Measurements from ENCODE around the gene GJD3. TPM values are rescaled to one million over a fixed set of nuclear protein-coding genes. Genes with fewer than 3 reads are reported as not detected.

The GJD3 gene
- total and polyA plus RNA-seq, 2 experiments from 2014 or later = 0.48 to 4.6 TPM

DNA sequence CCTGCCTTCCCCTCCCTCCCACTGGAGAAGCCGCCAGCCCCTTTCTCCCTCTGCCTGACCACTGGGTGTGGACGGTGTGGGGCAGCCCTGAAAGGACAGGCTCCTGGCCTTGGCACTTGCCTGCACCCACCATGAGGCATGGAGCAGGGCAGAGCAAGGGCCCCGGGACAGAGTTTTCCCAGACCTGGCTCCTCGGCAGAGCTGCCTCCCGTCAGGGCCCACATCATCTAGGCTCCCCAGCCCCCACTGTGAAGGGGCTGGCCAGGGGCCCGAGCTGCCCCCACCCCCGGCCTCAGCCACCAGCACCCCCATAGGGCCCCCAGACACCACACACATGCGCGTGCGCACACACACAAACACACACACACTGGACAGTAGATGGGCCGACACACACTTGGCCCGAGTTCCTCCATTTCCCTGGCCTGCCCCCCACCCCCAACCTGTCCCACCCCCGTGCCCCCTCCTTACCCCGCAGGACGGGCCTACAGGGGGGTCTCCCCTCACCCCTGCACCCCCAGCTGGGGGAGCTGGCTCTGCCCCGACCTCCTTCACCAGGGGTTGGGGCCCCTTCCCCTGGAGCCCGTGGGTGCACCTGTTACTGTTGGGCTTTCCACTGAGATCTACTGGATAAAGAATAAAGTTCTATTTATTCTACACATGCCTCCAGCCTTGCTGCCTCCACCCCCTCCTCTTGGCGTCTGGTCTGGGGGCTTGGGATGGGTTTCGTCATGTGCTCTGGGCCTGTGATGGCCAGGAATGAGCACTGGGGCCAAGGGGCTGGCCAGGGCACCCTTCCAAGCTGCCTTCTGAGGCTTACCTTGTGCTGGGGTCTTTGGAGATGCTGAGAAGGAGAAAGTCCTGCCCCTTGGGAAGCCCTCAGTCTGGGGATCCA is 7.3 kb downstream of the GJD3 start:
- H3K4me3 ChIP-seq = no peak overlapping the region
- H3K27ac ChIP-seq = no peak overlapping the region
- no peaks in the 10 kb centered on the region for H3K9me3 ChIP-seq (ENCODE audit: low read depth)
- peaks cover 7% of the 10 kb centered on the region for H3K36me3 ChIP-seq
- no peak for TF ChIP-seq CTCF (IDR thresholded peaks at IDR 0.05; ENCODE audit: low read depth, low read length)
- no peak for DNase-seq (ENCODE audit: low read depth in 1 of 2, low spot score in 1 of 2)
- peaks cover 11% of the 10 kb centered on the region for H3K27me3 ChIP-seq
- no peaks in the 10 kb centered on the region for H3K4me1 ChIP-seq (ENCODE audit: low read depth)

- H3K36me3 ChIP-seq = peaks cover 9% of the 10 kb centered on the region
- no peak for DNase-seq (ENCODE audit: low read depth in 1 of 2, low spot score in 1 of 2)
- no peak overlapping the region for H3K4me3 ChIP-seq
- no peak for TF ChIP-seq CTCF (IDR thresholded peaks at IDR 0.05; ENCODE audit: low read depth, low read length)
- H3K9me3 ChIP-seq (ENCODE audit: low read depth) = no peaks in the 10 kb centered on the region
- peaks cover 7% of the 10 kb centered on the region for H3K4me1 ChIP-seq (ENCODE audit: low read depth)
- peaks cover 5% of the 10 kb centered on the region for H3K27me3 ChIP-seq
- no peak overlapping the region for H3K27ac ChIP-seq
Measured at GRCh38 chr17:40355804-40356758, 8.5 kb downstream of the GJD3 start.

DNA sequence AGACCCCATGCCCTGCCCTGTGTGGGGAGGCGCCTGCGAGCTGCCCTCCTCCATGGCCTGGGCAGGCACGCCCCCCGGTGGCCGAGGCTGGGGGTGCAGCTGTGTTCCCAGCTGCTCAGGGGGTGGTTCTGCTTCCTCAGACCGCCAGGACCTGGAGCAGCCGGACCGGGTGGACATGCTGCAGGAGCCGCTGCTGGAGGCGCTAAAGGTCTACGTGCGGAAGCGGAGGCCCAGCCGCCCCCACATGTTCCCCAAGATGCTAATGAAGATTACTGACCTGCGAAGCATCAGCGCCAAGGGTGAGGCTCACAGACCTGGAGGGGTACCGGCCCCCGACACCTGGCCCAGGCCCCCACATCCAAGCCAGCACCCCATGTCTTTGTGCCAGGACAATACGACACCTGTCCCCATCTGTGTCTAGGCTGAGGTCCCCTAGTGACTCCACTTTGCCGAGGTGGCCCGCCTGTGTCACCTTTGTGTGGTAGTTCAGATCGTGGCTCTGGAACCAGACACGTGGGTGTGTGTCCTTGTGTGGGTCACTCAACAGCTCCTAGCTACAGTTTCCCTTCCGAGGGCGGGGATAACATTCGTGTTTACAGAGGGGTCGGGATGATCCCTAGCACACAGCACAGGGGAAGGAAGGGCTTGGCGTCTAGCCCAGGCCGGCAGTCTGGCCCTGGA is 9.3 kb downstream of the GJD3 start:
- peaks cover 15% of the 10 kb centered on the region for H3K4me1 ChIP-seq (ENCODE audit: low read depth)
- no peak overlapping the region for H3K4me3 ChIP-seq
- peaks cover 9% of the 10 kb centered on the region for H3K36me3 ChIP-seq
- no peaks in the 10 kb centered on the region for H3K9me3 ChIP-seq (ENCODE audit: low read depth)
- DNase-seq (ENCODE audit: low read depth in 1 of 2, low spot score in 1 of 2) = peak; percentile 68 to 70
- TF ChIP-seq CTCF (IDR thresholded peaks at IDR 0.05; ENCODE audit: low read depth, low read length) = peak; percentile 82
- H3K27me3 ChIP-seq = peaks cover 2% of the 10 kb centered on the region
- no peak overlapping the region for H3K27ac ChIP-seq

- H3K27me3 ChIP-seq = no peaks in the 10 kb centered on the region
- H3K27ac ChIP-seq = peak overlapping the region; percentile 2
- TF ChIP-seq CTCF (IDR thresholded peaks at IDR 0.05; ENCODE audit: low read depth, low read length) = no peak
- H3K4me3 ChIP-seq = no peak overlapping the region
- no peaks in the 10 kb centered on the region for H3K9me3 ChIP-seq (ENCODE audit: low read depth)
- H3K36me3 ChIP-seq = peaks cover 9% of the 10 kb centered on the region
- H3K4me1 ChIP-seq (ENCODE audit: low read depth) = peaks cover 17% of the 10 kb centered on the region
- DNase-seq (ENCODE audit: low read depth in 1 of 2, low spot score in 1 of 2) = no peak
Measured at GRCh38 chr17:40354221-40355122, 10.1 kb downstream of the GJD3 start.
